ENCODE results near the gene PRIM1. TPM values are rescaled to one million over a fixed set of nuclear protein-coding genes. Genes with fewer than 3 reads are reported as not detected.
"Not testable (repeated sequence)": the region's sequence is repeated elsewhere in the genome, so short reads cannot be mapped to it uniquely, and the experiment has no call there.

PRIM1 gene
- 108 and 166 TPM in 2 replicates for total RNA-seq (ENCODE audit: low replicate concordance)

GRCh38 chr12:56751712-56752598 is at the start of gene PRIM1:
Gene PRIM1 (minus strand): TSS chr12:56752323. CDS start chr12:56752298, 25 bp downstream.
- H3K36me3 ChIP-seq = peaks cover 4% of the 10 kb centered on the region
- H3K27ac ChIP-seq = peak within 1 kb of the TSS; percentile 59
- peaks cover 35% of the 10 kb centered on the region for H3K79me2 ChIP-seq (ENCODE audit: low read depth)
- Mint-ChIP-seq H3K4me3 (peak within 1 kb of the TSS; percentile 99), H3K9me3 (peaks cover 2% of the 10 kb centered on the region), H3K27me3 (ENCODE audit: insufficient read depth, low read depth) (peaks cover 2% of the 10 kb centered on the region), H3K4me1 (peaks cover 21% of the 10 kb centered on the region), H3K36me3 (peaks cover 11% of the 10 kb centered on the region), H3K27ac (peak within 1 kb of the TSS; percentile 97)
- TF ChIP-seq EZH2phosphoT487 (IDR thresholded peaks at IDR 0.05) (no peak), CTCF (IDR thresholded peaks at IDR 0.05) (no peak), EZH2 (IDR thresholded peaks at IDR 0.05) (peak; percentile 22)
- H3K9ac ChIP-seq = peak within 1 kb of the TSS; percentile 38
- peak; percentile 95 for DNase-seq (ENCODE audit: low spot score)
- peak within 1 kb of the TSS; percentile 76 for H3K4me2 ChIP-seq
- no peaks in the 10 kb centered on the region for H3K27me3 ChIP-seq
- H3K4me3 ChIP-seq = peak within 1 kb of the TSS; percentile 63
- H3K9me3 ChIP-seq (ENCODE audit: low read depth) = no peaks in the 10 kb centered on the region
- no peaks in the 10 kb centered on the region for H4K20me1 ChIP-seq (ENCODE audit: low read depth)
- peaks cover 7% of the 10 kb centered on the region for H3K4me1 ChIP-seq
- H2AFZ ChIP-seq (replicated peaks) = peak within 1 kb of the TSS; percentile 27
- H3F3A ChIP-seq (ENCODE audit: low read depth) = no peaks in the 10 kb centered on the region

DNA sequence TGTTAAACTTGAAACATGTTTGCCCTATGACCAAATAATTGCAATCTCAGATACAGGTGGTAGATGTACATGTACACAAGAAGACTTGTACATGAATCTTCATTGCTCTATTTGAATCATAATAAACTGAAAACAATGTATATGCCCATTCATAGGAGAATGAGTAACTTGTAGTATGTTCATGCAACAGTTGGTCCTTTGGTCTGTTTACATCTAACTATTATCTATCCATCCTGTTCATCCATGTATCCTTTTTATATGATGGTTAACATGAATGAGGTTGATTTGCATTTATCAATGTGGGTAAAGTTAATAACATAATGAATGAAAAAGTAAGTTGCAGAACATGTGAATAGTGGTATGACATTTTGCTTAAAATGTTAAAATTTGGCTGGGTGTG is 48.1 kb upstream of the PRIM1 start:
- H3K27ac ChIP-seq = no peak overlapping the region
- no peak overlapping the region for H2AFZ ChIP-seq (replicated peaks)
- H3K9ac ChIP-seq = no peak overlapping the region
- H3K36me3 ChIP-seq = no peaks in the 10 kb centered on the region
- Mint-ChIP-seq H3K27me3 (ENCODE audit: insufficient read depth, low read depth) (no peaks in the 10 kb centered on the region), H3K36me3 (no peaks in the 10 kb centered on the region), H3K4me3 (no peak overlapping the region), H3K27ac (no peak overlapping the region), H3K9me3 (peaks cover 4% of the 10 kb centered on the region), H3K4me1 (no peaks in the 10 kb centered on the region)
- no peaks in the 10 kb centered on the region for H3F3A ChIP-seq (ENCODE audit: low read depth)
- no peak overlapping the region for H3K4me2 ChIP-seq
- no peaks in the 10 kb centered on the region for H3K4me1 ChIP-seq
- no peaks in the 10 kb centered on the region for H3K79me2 ChIP-seq (ENCODE audit: low read depth)
- H3K4me3 ChIP-seq = no peak overlapping the region
- DNase-seq (ENCODE audit: low spot score) = no peak
- H3K27me3 ChIP-seq = no peaks in the 10 kb centered on the region
- TF ChIP-seq EZH2 (IDR thresholded peaks at IDR 0.05) (no peak), CTCF (IDR thresholded peaks at IDR 0.05) (no peak), EZH2phosphoT487 (IDR thresholded peaks at IDR 0.05) (no peak)
- H4K20me1 ChIP-seq (ENCODE audit: low read depth) = no peaks in the 10 kb centered on the region
- H3K9me3 ChIP-seq (ENCODE audit: low read depth) = no peaks in the 10 kb centered on the region

- H3K36me3 Mint-ChIP-seq; H3K9me3 Mint-ChIP-seq; H2AFZ ChIP-seq (replicated peaks); H3K4me1 Mint-ChIP-seq; H3K4me3 ChIP-seq; H3K9me3 ChIP-seq (ENCODE audit: low read depth); H3K27me3 ChIP-seq; H3F3A ChIP-seq (ENCODE audit: low read depth); H3K79me2 ChIP-seq (ENCODE audit: low read depth); DNase-seq (ENCODE audit: low spot score); H4K20me1 ChIP-seq (ENCODE audit: low read depth); H3K27ac Mint-ChIP-seq; H3K4me2 ChIP-seq; H3K9ac ChIP-seq; H3K27ac ChIP-seq; H3K4me1 ChIP-seq; H3K36me3 ChIP-seq; H3K27me3 Mint-ChIP-seq (ENCODE audit: insufficient read depth, low read depth): not testable (repeated sequence)
- peak overlapping the region; percentile 11 for H3K4me3 Mint-ChIP-seq
Measured at GRCh38 chr12:56799345-56799744, 47.2 kb upstream of the PRIM1 start.

DNA sequence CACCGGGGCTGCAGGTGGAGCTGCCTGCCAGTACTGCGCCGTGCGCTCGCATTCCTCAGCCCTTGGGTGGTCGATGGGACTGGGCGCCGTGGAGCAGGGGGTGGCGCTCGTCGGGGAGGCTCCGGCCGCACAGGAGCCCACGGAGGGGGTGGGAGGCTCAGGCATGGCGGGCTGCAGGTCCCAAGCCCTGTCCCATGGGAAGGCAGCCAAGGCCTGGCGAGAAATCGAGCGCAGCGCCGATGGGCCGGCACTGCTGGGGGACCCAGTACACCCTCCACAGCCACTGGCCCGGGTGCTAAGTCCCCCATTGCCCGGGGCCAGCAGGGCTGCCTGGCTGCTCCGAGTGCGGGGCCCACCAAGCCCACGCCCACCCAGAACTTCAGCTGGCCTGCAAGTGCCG is 43.7 kb upstream of the PRIM1 start:
- not testable (repeated sequence) for H3K4me1 Mint-ChIP-seq; DNase-seq (ENCODE audit: low spot score); H3K79me2 ChIP-seq (ENCODE audit: low read depth)

GRCh38 chr12:56795046-56795562 is 43.0 kb upstream of the PRIM1 start:
- DNase-seq (ENCODE audit: low spot score); H3K36me3 Mint-ChIP-seq; H3K4me1 ChIP-seq; H3K4me3 Mint-ChIP-seq; H3K27ac ChIP-seq; H3K4me3 ChIP-seq; H3K4me1 Mint-ChIP-seq; H3K9ac ChIP-seq; H3K36me3 ChIP-seq; H2AFZ ChIP-seq (replicated peaks); H3K79me2 ChIP-seq (ENCODE audit: low read depth); H3K27me3 Mint-ChIP-seq (ENCODE audit: insufficient read depth, low read depth); H3K27me3 ChIP-seq; H4K20me1 ChIP-seq (ENCODE audit: low read depth); H3K4me2 ChIP-seq; H3F3A ChIP-seq (ENCODE audit: low read depth); H3K9me3 ChIP-seq (ENCODE audit: low read depth); H3K27ac Mint-ChIP-seq: not testable (repeated sequence)
- H3K9me3 Mint-ChIP-seq = peaks cover 10% of the 10 kb centered on the region

More for the DNA sequence above, 43.7 kb upstream of the PRIM1 start:
- not testable (repeated sequence) for H3K4me2 ChIP-seq; H3K36me3 ChIP-seq; H3K9me3 ChIP-seq (ENCODE audit: low read depth); H3K9ac ChIP-seq; H3K36me3 Mint-ChIP-seq; H2AFZ ChIP-seq (replicated peaks); H3K27me3 ChIP-seq; H3K27me3 Mint-ChIP-seq (ENCODE audit: insufficient read depth, low read depth); H3K4me3 ChIP-seq; H3K4me3 Mint-ChIP-seq; H3K4me1 ChIP-seq; H3F3A ChIP-seq (ENCODE audit: low read depth); H3K27ac Mint-ChIP-seq; H3K27ac ChIP-seq; H4K20me1 ChIP-seq (ENCODE audit: low read depth); H3K9me3 Mint-ChIP-seq

DNA sequence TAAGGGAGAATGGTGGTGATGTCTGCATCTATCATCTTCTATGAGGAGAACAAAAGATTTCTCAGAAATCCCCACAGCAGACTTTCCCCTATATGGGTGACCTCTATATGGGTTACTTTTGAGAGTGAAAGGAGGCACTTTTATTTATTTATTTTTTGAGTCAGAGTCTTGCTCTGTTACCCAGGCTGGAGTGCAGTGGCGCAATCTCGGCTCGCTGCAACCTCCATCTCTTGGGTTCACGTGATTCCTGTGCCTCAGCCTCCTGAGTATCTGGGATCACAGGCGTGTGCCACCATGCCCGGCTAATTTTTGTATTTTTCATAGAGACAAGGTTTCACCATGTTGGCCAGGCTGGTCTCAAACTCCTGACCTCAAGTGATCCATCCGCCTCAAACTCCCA is 41.0 kb upstream of the PRIM1 start:
- not testable (repeated sequence) for H3K36me3 ChIP-seq; DNase-seq (ENCODE audit: low spot score); H3K9me3 Mint-ChIP-seq; H3K4me1 Mint-ChIP-seq; H3K4me3 Mint-ChIP-seq; H3K4me1 ChIP-seq; H3K27me3 Mint-ChIP-seq (ENCODE audit: insufficient read depth, low read depth); H3K27ac Mint-ChIP-seq; H3K27ac ChIP-seq; H3K79me2 ChIP-seq (ENCODE audit: low read depth); H3K9me3 ChIP-seq (ENCODE audit: low read depth); H3K36me3 Mint-ChIP-seq; H3K4me2 ChIP-seq; H3F3A ChIP-seq (ENCODE audit: low read depth); H3K4me3 ChIP-seq; H3K9ac ChIP-seq; H2AFZ ChIP-seq (replicated peaks); H4K20me1 ChIP-seq (ENCODE audit: low read depth); H3K27me3 ChIP-seq
